K562 (cell line): ENCODE measurements around the gene CD55. TPM values are rescaled to one million over a fixed set of nuclear protein-coding genes. Genes with fewer than 3 reads are reported as not detected.
A peak's percentile ranks its signal among the peaks of the same experiment; 100 is the strongest.

Source experiments
- CCNT2 ChIP-seq: IDR thresholded peaks from 2 replicates; pipeline ENCODE4 v1.6.1; 2011; ENCODE audit warnings: borderline replicate concordance, low read depth, mild to moderate bottlenecking, moderate library complexity, mixed read lengths, low read length; ENCODE audit not compliant: insufficient read length; ENCODE audit errors: extremely low read depth
- DMBX1 ChIP-seq: fragments of 250-450 bp; sonication (Bioruptor Pico); IDR thresholded peaks from 2 replicates; pipeline ENCODE4 v1.8.0; 2022; ENCODE audit warnings: inconsistent platforms, mild to moderate bottlenecking, moderate library complexity, borderline replicate concordance
- MTA2 ChIP-seq: fragments of 450-650 bp; IDR thresholded peaks from 2 replicates; pipeline ENCODE4 v1.6.1; 2016; ENCODE audit warnings: low read depth
- NFATC3 ChIP-seq: fragments of 450-650 bp; IDR thresholded peaks from 2 replicates; pipeline ENCODE4 v1.6.1; 2017; ENCODE audit warnings: mild to moderate bottlenecking
- NRF1 ChIP-seq, 2 experiments: fragments of 450-650 bp; IDR thresholded peaks in 1 of 2; conservative IDR thresholded peaks in 1 of 2; 2 replicates each; pipeline ENCODE4 v1.6.1; 2014; ENCODE audit warnings: mild to moderate bottlenecking in 2 of 2
- RHOXF2B ChIP-seq: fragments of 250-450 bp; sonication (Bioruptor Pico); conservative IDR thresholded peaks from 2 replicates; pipeline ENCODE4 v1.5.1; 2021
- STAT5B ChIP-seq: fragments of 250-450 bp; sonication (Bioruptor Pico); IDR thresholded peaks from 2 replicates; pipeline ENCODE4 v1.8.0; 2021; ENCODE audit warnings: mild to moderate bottlenecking, inconsistent platforms
- YY1 ChIP-seq, 3 experiments: IDR thresholded peaks; 2 replicates each; pipeline ENCODE4 v1.6.1; 2011; ENCODE audit warnings: low read length in 2 of 3, mild to moderate bottlenecking in 2 of 3, moderate library complexity in 2 of 3, borderline replicate concordance in 1 of 3, control low read depth in 1 of 3, low read depth in 1 of 3; ENCODE audit not compliant: insufficient read depth in 3 of 3, insufficient replicate concordance in 2 of 3, control insufficient read depth in 1 of 3, insufficient read length in 1 of 3; ENCODE audit errors: extremely low read depth in 1 of 3
- ZBTB43 ChIP-seq: sonication (generic); formaldehyde crosslinking; IDR thresholded peaks from 2 replicates; pipeline ENCODE4 v1.8.0; 2023; ENCODE audit warnings: mild to moderate bottlenecking, missing genetic modification reagents
- ZC3H11A ChIP-seq: IDR thresholded peaks from 2 replicates; pipeline ENCODE4 v1.6.1; 2012; ENCODE audit warnings: low read depth, low read length, improper control_type of control experiment
- ZFP30 ChIP-seq: fragments of 250-450 bp; sonication (Bioruptor Pico); IDR thresholded peaks from 2 replicates; pipeline ENCODE4 v1.8.0; 2022; ENCODE audit warnings: moderate library complexity, mild to moderate bottlenecking, inconsistent platforms, borderline replicate concordance
- ZNF165 ChIP-seq: fragments of 250-450 bp; sonication (Bioruptor Pico); IDR thresholded peaks from 2 replicates; pipeline ENCODE4 v1.4.0; 2020; ENCODE audit warnings: borderline replicate concordance
- ZNF174 ChIP-seq: fragments of 250-450 bp; sonication (Bioruptor Pico); IDR thresholded peaks from 2 replicates; pipeline ENCODE4 v1.4.0; 2020; ENCODE audit warnings: mild to moderate bottlenecking
- ZNF197 ChIP-seq: fragments of 200-800 bp; sonication (Bioruptor generic); IDR thresholded peaks from 2 replicates; pipeline ENCODE4 v1.6.1; 2016; ENCODE audit warnings: low read depth, missing genetic modification characterization, missing compliant biosample characterization
- ZNF217 ChIP-seq: sonication (generic); formaldehyde crosslinking; IDR thresholded peaks from 2 replicates; pipeline ENCODE4 v1.8.0; 2022; ENCODE audit warnings: mild to moderate bottlenecking, missing genetic modification reagents
- ZNF277 ChIP-seq: fragments of 250-450 bp; sonication (Bioruptor Pico); IDR thresholded peaks from 2 replicates; pipeline ENCODE4 v1.8.0; 2022; ENCODE audit warnings: inconsistent platforms, mild to moderate bottlenecking, moderate library complexity, borderline replicate concordance
- polyA plus RNA-seq, 8 experiments: library from polyadenylated mRNA; depleted of rRNA in 4 of 8; stranded (reverse) in 5 of 8; unstranded in 3 of 8; fragments of >200 nt; fragmentation: Nextera tagmentation in 2 of 8; fragmentation: Illumina TruSeq in 1 of 8; extraction: Ambion mirVana in 2 of 8; extraction: Trizol in 1 of 8; gene quantifications; 2 replicates each; pipeline versions ENCODE4 v1.2.1 to v1.2.3, GENCODE V29; 2011 to 2014; ENCODE audit warnings: inconsistent platforms in 1 of 8, missing spikeins in 1 of 8
- total RNA-seq, 7 experiments: library from RNA; depleted of rRNA in 6 of 7; stranded (reverse); fragments of >200 nt in 6 of 7; fragmentation: Illumina TruSeq in 2 of 7; extraction: Trizol in 2 of 7; gene quantifications; 2 replicates each; pipeline versions ENCODE4 v1.2.1 to v1.2.3, GENCODE V29; 2011 to 2021; ENCODE audit warnings: low replicate concordance in 1 of 7
- TF ChIP-seq, protein P1 (sequence below): fragments of 450-650 bp; formaldehyde crosslinking; IDR thresholded peaks from 2 replicates; pipeline ENCODE4 v1.4.0; 2022; ENCODE audit warnings: mild to moderate bottlenecking, moderate library complexity
- TF ChIP-seq, protein P2 (sequence below): fragments of 250-450 bp; sonication (Bioruptor Pico); IDR thresholded peaks from 2 replicates; pipeline ENCODE4 v1.5.0; 2022; ENCODE audit warnings: mild to moderate bottlenecking

The CD55 gene
- total and polyA plus RNA-seq, 9 of the 15 experiments (the other 6 are each of a cell fraction or from before 2014, with no cell fraction given) = 17.7 to 150 (median 97.0) TPM

- TF ChIP-seq, protein P1, sequence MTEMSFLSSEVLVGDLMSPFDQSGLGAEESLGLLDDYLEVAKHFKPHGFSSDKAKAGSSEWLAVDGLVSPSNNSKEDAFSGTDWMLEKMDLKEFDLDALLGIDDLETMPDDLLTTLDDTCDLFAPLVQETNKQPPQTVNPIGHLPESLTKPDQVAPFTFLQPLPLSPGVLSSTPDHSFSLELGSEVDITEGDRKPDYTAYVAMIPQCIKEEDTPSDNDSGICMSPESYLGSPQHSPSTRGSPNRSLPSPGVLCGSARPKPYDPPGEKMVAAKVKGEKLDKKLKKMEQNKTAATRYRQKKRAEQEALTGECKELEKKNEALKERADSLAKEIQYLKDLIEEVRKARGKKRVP (CRISPR knock-in tag) = no peak; the same call in 1 of the 2 replicates
- TF ChIP-seq NFATC3 (no peak), YY1 (IDR thresholded peaks at IDR 0.05; ENCODE audit: borderline replicate concordance in 1 of 3, control insufficient read depth in 1 of 3, extremely low read depth in 1 of 3, insufficient read depth in 3 of 3, insufficient read length in 1 of 3, insufficient replicate concordance in 2 of 3, low read depth in 1 of 3, low read length in 2 of 3) (peak in 2 of 3 experiments; percentile 79 to 87), STAT5B (CRISPR knock-in tag) (no peak), ZNF197 (CRISPR knock-in tag) (0 out of 2 replicates have a peak, but pooled peaks have one; percentile 53), CCNT2 (peak; percentile 82), ZBTB43 (CRISPR knock-in tag) (peak; percentile 58; the same call in 1 of the 2 replicates), ZNF165 (no peak), ZC3H11A (0 out of 2 replicates have a peak, but pooled peaks have one; percentile 28), MTA2 (no peak), ZNF217 (CRISPR knock-in tag) (no peak), ZNF277 (CRISPR knock-in tag) (no peak), DMBX1 (CRISPR knock-in tag) (no peak), NRF1 (conservative IDR thresholded peaks at IDR 0.05 in 1 of 2, IDR thresholded peaks at IDR 0.05 in 1 of 2) (peak; percentile 59 to 68), ZFP30 (CRISPR knock-in tag) (no peak), RHOXF2B (CRISPR knock-in tag) (no peak), ZNF174 (CRISPR knock-in tag) (no peak)
- TF ChIP-seq, protein P2, sequence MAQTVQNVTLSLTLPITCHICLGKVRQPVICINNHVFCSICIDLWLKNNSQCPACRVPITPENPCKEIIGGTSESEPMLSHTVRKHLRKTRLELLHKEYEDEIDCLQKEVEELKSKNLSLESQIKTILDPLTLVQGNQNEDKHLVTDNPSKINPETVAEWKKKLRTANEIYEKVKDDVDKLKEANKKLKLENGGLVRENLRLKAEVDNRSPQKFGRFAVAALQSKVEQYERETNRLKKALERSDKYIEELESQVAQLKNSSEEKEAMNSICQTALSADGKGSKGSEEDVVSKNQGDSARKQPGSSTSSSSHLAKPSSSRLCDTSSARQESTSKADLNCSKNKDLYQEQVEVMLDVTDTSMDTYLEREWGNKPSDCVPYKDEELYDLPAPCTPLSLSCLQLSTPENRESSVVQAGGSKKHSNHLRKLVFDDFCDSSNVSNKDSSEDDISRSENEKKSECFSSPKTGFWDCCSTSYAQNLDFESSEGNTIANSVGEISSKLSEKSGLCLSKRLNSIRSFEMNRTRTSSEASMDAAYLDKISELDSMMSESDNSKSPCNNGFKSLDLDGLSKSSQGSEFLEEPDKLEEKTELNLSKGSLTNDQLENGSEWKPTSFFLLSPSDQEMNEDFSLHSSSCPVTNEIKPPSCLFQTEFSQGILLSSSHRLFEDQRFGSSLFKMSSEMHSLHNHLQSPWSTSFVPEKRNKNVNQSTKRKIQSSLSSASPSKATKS = no peak
Observed at GRCh38 chr1:207321079-207321789, at the start of gene CD55 (continued).
